ENCODE results near the gene MAD1L1.
"Not testable (repeated sequence)": the region's sequence is repeated elsewhere in the genome, so short reads cannot be mapped to it uniquely, and the experiment has no call there.

The MAD1L1 gene

GRCh38 chr7:1818575-1819258 lies 414.0 kb downstream of the MAD1L1 start:
- no peak for DNase-seq

DNA sequence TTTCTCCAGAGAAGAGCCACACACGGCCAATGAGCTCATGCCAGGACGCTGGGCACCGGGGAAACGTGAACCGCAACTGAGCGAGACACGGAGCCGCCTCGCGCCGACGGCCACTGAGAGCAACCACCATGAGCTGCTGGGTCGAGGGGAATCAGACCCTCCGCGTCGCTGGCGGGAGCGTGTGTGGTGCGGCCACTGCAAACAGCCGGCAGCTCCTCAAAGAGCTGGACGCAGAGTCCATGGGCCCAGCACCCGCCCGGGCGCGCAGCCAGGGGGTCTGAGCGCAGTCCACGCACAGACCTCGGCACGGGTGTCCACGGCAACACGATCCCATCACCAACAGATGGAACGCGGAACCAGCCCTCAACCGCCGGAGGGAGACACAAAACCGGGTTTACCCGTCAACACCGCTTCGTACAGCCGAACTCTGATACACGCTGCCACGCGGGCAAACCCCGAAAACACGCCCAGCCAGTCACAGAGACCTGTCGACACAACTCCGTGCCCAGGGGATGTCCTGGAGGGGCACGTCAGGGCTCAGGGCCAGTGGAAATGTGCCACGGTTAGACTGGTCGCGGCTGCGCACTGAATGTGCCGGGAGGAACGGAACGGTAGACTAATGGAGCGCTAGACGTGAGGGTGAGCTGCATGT lies 415.6 kb downstream of the MAD1L1 start:
- no peak for DNase-seq

GRCh38 chr7:1816451-1816850 lies 416.3 kb downstream of the MAD1L1 start:
- not testable (repeated sequence) for DNase-seq

- DNase-seq, result not testable (repeated sequence)
These were observed 417.0 kb downstream of the MAD1L1 start for GRCh38 chr7:1815551-1816281.

DNA sequence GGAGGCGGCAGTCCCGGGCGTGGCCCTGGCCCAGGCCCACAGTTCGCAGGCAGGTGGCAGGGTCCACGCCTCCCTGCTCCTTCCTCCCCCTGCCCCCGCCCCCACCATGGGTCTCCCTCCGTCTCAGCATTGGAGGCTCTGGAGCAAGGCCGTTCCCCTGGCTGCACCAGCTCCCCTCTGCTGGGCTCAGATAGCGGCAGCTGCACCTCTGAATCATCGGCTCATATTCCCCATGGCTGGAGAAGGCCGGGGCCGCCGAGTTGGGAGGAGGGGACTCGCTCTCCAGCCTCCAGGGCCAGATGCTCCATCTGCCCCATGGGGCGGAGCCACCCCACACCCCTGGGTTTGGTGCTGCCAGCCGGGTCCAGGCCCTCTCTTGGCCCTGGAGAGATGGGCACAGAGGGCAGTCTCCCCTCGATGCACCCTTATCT lies 417.7 kb downstream of the MAD1L1 start:
- no peak for DNase-seq

DNA sequence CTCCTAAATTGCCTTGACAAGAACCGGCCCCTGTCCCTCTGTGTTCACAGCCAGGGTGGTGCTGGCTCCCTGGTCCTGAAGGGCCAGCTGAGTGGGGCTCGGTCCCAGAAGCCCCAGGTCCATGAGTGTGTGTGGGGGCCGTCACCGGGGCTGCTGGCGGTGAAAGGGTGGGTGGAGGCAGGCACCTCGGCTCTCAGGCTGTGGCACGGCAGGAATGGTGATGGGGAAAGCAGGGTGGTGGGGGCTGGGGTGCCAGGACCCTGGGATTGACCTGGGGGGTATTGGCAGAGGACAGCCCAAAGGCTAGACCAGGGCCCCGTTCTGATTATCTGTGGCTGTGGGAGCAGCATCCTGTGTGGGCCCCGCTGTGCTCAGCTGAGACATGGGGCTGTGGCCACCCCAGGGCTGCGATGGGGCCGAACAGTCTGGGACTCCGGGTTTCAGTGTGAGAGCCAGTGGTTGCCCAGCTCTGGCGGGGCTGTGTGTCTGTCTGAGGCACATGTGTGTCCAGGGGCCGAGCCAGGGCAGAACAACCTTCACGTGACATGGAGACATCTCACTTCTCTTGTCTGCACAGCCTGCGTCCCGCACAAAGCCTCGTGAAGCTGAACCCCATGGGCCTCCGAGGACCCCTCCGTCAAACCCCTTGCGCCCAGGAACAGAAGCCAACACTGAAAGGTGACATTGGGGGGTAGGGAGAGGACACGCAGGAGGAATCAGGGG lies 418.5 kb downstream of the MAD1L1 start:
- no peak for DNase-seq

- DNase-seq, result no peak
These were observed 419.2 kb downstream of the MAD1L1 start for GRCh38 chr7:1813394-1814088.

GRCh38 chr7:1812509-1813393 lies 420.0 kb downstream of the MAD1L1 start:
- no peak for DNase-seq

GRCh38 chr7:1811850-1812508 lies 420.8 kb downstream of the MAD1L1 start:
- DNase-seq, result no peak

- no peak for DNase-seq
These were observed 421.5 kb downstream of the MAD1L1 start for GRCh38 chr7:1810961-1811849.

DNA sequence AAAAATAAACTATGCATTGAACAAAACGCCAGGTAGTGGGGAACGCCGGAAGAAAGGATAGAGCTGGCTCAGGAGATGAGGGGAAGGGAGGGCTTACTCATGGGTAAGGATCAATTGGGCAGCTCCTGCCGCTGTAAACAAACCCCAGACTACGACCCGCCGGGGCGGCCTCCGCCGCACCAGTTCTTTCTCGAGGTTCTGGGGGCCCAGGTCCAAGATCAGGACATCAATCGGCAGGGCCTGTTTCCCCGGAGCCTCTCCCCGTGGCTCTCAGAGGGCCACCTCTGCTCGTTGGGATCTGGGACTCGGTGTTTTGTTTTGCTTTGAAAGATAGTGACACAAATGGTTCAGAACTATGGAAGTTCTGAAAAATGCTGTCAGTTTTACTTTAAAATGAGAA lies 422.2 kb downstream of the MAD1L1 start:
- no peak for DNase-seq

GRCh38 chr7:1809601-1810258 lies 423.0 kb downstream of the MAD1L1 start:
- DNase-seq, result no peak

GRCh38 chr7:1809070-1809469 lies 423.7 kb downstream of the MAD1L1 start:
- DNase-seq, result no peak

- DNase-seq, result no peak
These were observed 424.7 kb downstream of the MAD1L1 start for GRCh38 chr7:1807821-1808600.

- DNase-seq, result no peak
These were observed 426.4 kb downstream of the MAD1L1 start for GRCh38 chr7:1806354-1806753.

DNA sequence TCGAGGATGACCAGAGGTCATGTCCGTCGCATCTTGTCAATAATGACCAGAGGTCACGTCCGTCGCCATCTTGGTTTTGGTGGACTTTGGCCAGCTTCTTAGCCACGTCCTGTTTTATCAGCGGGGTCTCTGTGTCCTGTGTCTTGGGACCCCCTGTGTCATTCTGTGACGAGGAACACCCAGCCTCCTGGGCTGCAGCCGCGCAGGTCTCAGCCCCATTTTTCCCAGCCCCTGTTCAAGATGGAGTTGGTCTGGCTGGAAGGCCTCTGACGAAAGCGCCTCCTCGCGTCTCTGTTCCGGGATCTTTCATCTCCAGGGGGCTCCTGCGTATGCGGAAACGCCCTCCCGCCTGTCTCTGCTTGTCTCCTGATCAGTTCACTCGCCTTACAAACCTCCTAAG lies 428.4 kb downstream of the MAD1L1 start:
- DNase-seq, result no peak

GRCh38 chr7:1802899-1803298 lies 429.8 kb downstream of the MAD1L1 start:
- no peak for DNase-seq

DNA sequence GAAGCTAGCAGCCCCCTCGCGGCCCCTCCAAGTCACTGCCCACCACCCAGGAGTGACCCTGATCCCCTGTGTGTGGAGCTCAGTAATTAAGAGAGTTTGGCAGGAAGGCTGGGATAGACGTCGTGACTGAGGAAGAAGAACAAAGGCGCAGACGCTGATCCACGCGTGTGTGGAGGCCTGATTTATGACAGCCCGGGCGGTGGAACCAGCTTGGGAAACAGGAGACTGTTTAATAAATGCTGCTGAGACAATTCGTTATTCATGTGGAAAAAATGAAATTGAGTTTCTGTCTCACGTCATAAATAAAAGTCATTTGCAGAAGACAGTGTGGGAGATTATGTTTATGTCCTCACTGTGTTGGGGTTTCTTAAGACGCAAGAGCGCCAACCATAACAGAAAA lies 431.8 kb downstream of the MAD1L1 start:
- DNase-seq, result no peak

GRCh38 chr7:1798191-1798590 lies 434.6 kb downstream of the MAD1L1 start:
- no peak for DNase-seq

Data from activated T-cell treated with anti-CD3 and anti-CD28 coated beads, Interleukin-2, amount 50 U/mL, for 1 hour (primary cell).